MM.1S (cell line): Measurements from ENCODE around the gene LEUTX.

ENCODE experiments used
- CTCF ChIP-seq: fragments of 300-600 bp; sonication (generic); IDR thresholded peaks from 2 replicates; pipeline ENCODE4 v1.5.1; 2016; ENCODE audit warnings: antibody characterized with exemption, low read length, mixed read lengths
- EZH2 ChIP-seq: fragments of 300-600 bp; sonication (generic); optimal IDR thresholded peaks from 2 replicates; pipeline ENCODE3; 2017; ENCODE audit warnings: low read depth, mild to moderate bottlenecking, antibody characterized with exemption, low read length, mixed read lengths

- TF ChIP-seq EZH2 (no peak), CTCF (no peak)
Observed at GRCh38 chr19:39768786-39769185, 9.9 kb upstream of the LEUTX start.
